B cell (primary cell): ENCODE data around the gene MAML3.
A peak's percentile ranks its signal among the peaks of the same experiment; 100 is the strongest.

ENCODE experiments used
- CTCF ChIP-seq: fragments of 200-600 bp; IDR thresholded peaks from one replicate; pipeline ENCODE4 v1.8.0; 2022; ENCODE audit warnings: antibody characterized with exemption, mild to moderate bottlenecking
- EZH2 ChIP-seq: IDR thresholded peaks from 2 replicates; pipeline ENCODE4 v1.6.1; 2012; ENCODE audit warnings: borderline replicate concordance, low read depth, mild to moderate bottlenecking, moderate library complexity, low read length; ENCODE audit not compliant: insufficient read depth, poor library complexity, severe bottlenecking

- TF ChIP-seq CTCF (peak; percentile 38), EZH2 (peak; percentile 49)
These were observed 1.8 kb downstream of the MAML3 start for GRCh38 chr4:140152013-140152703.
